ENCODE measurements around the gene TYMP. TPM values are rescaled to one million over a fixed set of nuclear protein-coding genes. Genes with fewer than 3 reads are reported as not detected.

The TYMP gene, protein sequence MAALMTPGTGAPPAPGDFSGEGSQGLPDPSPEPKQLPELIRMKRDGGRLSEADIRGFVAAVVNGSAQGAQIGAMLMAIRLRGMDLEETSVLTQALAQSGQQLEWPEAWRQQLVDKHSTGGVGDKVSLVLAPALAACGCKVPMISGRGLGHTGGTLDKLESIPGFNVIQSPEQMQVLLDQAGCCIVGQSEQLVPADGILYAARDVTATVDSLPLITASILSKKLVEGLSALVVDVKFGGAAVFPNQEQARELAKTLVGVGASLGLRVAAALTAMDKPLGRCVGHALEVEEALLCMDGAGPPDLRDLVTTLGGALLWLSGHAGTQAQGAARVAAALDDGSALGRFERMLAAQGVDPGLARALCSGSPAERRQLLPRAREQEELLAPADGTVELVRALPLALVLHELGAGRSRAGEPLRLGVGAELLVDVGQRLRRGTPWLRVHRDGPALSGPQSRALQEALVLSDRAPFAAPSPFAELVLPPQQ
- 44.5 TPM for total RNA-seq

DNA sequence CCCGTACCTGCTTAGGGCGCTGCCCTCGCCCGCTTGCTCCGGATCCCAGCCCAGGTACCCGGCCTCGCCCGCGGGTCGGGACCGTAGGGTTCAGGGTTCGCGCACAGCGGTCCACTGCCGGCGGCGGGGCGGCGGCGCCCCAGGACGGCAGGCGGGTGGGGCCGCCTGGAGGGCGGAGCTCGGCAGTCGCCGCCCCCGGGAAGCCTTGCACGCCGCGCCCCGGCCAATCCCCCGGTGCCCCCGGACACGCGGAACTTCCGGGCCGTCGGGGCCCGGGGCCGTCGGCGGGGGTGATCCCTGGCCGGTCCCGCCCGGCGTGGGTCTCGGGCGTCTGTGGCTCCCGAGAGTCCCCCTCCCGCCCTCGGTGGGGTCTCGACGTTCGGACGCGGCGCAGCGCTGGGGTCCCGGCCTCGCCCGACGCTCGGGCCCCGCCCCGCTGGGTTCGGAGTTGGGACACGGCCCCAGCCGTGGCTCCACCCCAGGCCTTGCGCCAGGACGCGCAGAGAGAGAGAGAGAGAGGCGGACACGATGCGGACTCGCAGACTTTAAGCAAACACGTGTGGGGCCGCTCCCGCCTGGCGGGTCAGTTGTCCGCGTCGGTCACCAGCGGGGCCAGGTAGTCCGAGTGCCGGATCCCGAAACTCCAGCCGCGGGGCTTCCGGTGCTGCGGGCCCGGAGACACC, at the start of gene TYMP:
TYMP (minus strand) TSS at position 116 of the 683 bp plus-strand sequence. CDS start 303 bp downstream, outside the sequence.
- ATAC-seq (peak; percentile 35), DNase-seq (ENCODE audit: low spot score) (peak; percentile 89)
- intact Hi-C loops (cut with DNase I): no loop called here

DNA sequence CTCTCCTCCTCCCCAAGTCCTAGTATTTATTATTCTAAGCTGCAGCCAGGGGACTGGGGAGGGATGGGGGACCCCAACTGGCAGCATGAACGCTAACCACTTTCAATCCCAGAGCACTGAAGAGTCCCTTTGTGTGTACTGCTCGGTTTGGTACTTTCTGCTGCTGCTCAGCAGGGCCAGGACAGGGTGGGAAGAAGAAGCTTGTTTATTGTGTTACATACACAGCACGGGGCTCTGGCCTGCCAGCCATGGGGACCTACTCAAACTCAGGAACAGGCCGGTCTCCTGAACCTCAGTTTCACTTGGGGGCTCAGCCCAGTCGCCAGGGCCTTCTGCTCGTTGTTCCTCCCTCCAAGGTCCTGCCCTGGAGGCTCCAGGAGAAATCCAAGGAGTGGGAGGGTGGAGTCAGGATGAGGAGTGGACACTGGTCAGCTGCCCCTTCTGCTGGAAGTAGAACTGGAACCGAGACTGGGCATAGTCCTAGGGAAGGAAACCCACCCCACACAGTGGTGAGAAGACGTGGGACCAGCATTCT, 49.0 kb upstream of the TYMP start:
- ATAC-seq: no peak
- intact Hi-C loops (cut with DNase I): no loop called here
- no peak for DNase-seq (ENCODE audit: low spot score)

DNA sequence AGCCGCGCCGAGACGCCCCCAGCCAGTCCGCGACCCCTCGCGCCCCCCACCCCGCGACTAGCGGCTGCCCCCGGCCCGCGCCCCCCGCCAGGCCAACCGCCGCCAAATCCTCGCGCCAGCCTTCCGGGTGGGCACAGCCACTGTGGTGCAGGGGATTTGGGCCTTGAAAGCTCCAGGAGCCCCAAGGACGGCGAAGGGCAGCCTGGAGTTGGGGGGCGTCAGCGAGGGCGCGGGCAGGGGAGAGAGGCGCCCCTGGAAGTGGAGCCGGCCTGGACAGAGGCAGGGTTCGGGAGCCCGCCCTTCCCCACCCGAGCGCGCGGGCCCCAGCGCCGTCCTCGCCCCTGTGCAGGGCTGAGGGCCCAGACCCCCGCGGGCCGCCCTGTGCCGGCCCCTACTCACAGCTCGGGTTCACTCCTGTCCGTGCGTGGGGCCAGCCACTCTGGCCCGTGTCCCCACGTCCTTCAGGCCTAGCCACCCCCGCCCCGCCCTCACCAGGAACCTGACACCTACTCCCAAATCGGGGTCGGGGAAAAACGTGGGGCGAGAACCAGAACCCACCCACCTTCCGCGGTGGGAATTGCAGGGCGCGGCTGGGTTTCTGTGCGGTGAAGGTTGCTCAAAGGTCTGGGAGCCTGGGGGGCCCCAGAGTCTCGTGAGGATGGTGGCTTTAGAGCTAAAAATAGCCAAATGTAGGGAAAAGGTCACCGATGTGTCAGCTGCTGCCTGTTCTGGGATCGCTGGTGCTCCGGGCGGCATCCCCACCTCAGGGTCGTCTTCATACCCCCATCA, 48.4 kb upstream of the TYMP start, which contains the start of gene CPT1B:
CPT1B (minus strand) TSS at position 441 of the 789 bp plus-strand sequence. CDS start 512 bp downstream, outside the sequence.
- intact Hi-C loops (cut with DNase I): no loop called here
- DNase-seq (ENCODE audit: low spot score): no peak
- ATAC-seq: no peak

DNA sequence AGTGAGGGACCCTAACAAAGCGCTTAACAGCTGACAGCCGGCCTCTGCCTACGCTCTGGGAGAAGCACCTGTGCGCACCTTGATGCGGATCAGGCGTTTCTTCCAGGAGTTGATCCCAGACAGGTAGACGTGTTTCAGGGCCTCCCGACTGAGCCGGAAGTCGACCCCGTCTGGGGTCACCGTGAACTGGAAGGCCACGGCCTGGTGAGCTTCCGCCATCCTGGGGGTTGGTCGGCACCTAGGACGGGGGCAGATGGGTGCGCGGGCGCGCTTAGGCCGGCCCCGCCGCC, 47.8 kb upstream of the TYMP start:
- ATAC-seq (no peak), DNase-seq (ENCODE audit: low spot score) (no peak)
- intact Hi-C loops (cut with DNase I): no loop called here

DNA sequence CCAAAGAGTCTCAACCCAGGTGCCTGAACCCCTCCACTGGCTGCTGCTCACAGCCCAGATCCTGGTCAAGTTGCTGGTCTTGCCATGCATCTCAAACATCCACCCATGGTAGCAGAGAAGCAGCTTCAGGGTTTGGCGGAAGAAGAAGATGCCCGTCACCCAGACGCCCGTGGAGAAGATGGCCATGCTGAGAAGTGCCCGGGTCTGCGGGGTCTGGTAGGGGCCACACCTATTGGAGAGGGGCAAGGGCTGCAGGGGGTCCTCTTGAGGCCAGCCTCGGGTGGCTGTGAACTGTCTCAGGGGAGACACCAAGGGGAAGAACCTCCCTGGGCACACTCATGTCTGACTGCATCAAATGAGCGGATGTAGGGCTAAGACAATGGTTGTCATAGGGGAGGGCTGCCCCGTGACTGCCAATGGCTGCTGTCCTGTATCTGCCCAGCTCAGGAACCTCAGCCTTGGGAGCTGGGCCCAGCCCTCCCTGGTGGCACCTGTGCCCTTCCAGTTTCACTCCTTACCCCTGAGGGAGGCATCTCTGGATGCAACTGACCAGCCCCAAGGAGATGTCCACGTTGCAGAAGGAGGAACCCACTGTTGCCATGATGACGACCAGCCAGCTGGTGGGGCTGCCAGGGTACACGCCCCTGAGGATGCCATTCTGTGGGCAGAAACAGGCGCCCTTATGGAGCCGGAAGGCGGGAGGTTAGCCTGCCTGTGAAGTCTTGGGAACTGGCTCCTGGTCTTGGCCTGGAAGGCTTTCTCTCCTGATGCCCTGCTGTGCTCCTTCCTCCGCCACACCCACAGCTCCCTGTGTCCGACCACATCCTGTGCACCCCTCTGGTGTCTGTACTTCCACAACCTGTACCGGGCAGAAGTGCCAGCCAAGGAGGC, 47.2 kb upstream of the TYMP start:
- DNase-seq (ENCODE audit: low spot score): no peak

DNA sequence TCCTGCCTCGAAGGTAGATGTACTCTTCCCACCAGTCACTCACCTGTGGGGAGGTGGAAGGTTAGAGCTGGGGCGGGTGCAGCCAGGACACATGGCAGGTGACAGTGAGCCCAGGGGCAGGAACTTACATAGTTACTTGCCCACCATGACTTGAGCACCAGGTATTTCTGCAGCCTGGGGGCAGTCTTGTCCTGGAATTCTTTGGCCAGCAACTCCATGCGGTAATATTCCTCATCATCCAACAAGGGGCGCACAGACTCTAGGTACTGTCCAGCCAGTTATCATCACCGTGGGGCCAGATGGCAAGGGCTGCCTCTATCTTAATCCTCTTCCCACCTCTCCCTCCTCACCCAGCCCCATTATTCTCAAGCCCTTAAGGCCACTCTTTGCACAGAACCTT, 46.3 kb upstream of the TYMP start:
- intact Hi-C loops (cut with DNase I): no loop called here
- DNase-seq (ENCODE audit: low spot score): no peak
- ATAC-seq: no peak

More for the DNA sequence above, 47.2 kb upstream of the TYMP start:
- no peak for ATAC-seq
- intact Hi-C loops (cut with DNase I): no loop called here

DNA sequence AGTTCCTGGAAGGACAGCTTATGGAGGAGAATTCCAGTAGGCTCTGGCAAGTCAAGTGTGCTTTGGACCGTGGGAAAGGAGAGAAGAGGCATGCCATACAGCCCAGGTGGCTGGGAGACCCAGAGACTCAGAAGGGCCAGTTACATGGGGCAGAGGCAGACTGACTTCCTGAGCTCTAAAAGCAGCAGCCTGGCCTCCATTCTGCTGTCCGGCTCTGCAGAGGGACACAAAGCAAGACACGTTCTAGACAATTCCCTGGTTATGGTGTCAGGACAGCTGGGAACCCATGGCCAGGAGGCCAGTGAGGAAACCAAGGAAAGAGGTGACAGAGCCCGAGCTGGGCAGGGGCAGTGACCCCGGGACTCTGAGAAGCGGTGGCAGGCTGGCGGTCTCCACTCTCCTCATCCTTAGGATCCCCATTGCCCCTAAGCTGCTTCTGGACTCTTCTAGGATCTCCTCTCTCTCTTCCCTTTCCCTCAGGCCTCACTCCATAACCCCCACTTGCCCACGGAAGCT, 45.7 kb upstream of the TYMP start:
- DNase-seq (ENCODE audit: low spot score): no peak
- no peak for ATAC-seq
- intact Hi-C loops (cut with DNase I): no loop called here

DNA sequence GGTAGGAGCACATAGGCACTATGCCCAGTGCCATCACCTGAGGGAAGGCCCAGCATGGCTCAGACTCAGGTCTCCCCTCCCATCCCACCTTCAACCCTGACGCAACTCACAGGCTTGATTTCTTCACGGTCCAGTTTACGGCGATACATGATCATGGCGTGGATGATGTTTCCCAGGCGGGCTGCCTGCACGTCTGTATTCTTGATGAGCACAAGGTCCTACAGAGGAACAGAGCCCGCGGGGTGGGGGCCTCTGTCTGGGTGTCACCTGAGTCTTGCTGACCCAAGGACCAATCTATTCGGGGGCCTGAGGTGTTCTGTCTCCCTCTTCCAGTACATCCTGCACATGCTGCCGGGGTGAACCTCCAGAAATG, 44.6 kb upstream of the TYMP start:
- DNase-seq (ENCODE audit: low spot score): no peak
- intact Hi-C loops (cut with DNase I): no loop called here
- ATAC-seq: no peak

DNA sequence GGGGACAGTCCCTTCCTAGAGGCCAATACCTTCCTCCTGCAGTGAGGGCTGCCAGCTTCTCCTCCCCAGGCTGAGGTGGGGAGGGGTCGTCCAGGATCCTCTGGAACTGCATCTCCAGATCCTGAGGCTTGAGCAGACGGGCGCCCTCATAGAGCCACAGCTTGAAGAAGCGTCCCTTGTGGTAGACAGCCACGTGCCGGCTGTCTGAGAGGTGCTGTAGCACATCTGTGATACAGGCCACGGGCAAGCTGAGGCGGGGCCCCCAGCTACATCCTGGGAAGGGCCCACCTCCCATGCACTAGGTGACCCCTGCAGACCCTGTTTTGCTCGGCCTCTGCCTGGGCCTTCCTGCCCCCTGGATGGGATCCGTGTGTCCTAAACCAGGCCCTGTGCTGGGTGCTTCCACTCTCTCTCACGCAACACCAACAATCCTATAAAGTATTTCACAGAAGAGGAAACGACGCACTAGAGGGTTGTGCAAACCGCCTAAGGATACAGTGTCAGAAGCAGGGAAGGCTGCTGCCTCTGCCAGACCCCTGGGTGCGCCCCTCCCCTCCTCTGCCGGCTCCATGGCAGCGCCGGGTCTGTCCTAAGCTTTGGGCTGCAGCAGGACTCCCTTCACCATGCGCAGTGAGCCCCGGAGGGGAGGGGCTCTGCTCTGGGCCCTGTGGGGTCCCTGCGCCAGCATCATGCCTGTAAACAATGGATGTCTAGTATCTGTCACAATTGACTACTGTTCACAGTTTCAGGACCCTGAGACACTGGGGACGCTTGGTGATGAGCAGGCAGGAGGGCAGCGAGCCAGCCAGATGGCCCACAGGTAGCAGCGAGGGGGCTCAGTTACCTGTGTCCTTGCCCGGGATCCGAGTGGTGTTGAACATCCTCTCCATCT, 43.9 kb upstream of the TYMP start:
- ATAC-seq (no peak), DNase-seq (ENCODE audit: low spot score) (no peak)
- intact Hi-C loops (cut with DNase I): no loop called here

DNA sequence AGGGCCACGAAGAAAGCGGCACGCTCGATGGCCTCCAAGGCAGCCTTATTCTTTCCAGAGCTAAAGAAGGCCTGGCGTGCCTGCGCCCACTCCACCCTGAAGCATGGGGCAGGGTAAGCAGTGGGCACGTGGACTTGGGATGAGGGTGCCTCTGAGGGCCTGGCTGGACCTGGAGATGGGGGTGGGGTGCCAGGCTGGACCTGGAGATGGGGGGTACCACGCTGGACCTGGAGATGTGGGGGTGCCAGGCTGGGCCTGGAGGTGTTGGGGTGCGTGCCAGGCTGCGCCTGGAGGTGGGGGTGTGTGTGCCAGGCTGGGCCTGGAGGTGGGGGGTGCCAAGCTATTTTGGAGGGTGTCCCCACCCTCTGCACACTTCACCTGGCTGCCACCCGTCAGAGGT, 43.2 kb upstream of the TYMP start:
- intact Hi-C loops (cut with DNase I): no loop called here
- ATAC-seq (no peak), DNase-seq (ENCODE audit: low spot score) (no peak)

DNA sequence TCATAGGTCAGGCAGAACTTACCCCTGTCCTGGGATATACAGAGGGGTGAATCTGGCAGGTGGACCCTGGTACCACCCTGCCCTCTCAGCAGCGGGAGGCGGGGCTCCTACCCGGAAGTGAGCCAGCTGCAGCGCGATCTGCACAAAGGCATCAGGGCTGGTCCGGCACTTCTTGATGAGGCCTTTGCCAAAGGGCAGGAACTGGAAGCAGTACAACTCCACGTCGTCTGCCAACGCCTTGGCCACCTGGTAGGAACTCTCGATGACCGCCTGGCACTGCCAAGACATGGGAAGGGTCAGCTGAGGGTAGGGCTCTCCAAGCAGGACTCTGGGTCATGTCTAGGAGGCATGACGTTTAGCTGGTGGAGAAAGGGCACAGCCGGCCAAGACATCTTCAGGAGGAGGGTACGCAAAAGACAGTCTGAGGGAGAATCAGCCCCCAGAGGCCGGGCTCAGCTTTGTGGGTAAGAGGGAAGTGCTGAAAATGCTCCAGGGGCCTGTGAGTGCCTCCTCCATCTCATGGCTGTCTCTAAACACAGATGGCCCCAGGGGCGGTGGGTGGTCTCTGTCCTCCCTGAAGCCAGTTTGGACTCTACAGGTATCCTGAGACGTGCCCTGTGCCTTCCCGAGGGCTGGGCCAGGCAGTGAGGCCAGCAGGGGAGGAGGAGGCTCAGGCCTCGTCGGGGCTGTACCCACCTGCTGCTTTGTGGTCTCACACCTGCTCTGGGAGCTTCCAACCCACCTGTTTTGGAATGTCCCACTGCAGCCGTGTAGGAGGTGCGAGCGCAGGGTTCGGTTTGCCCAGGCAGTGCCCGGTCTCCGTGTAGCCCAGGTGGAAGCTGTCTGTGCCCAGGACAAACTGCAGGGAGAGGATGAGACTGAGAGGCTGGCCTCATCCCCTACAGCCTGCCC, 41.7 kb upstream of the TYMP start:
- intact Hi-C loops (cut with DNase I): no loop called here
- DNase-seq (ENCODE audit: low spot score) (no peak), ATAC-seq (no peak)

DNA sequence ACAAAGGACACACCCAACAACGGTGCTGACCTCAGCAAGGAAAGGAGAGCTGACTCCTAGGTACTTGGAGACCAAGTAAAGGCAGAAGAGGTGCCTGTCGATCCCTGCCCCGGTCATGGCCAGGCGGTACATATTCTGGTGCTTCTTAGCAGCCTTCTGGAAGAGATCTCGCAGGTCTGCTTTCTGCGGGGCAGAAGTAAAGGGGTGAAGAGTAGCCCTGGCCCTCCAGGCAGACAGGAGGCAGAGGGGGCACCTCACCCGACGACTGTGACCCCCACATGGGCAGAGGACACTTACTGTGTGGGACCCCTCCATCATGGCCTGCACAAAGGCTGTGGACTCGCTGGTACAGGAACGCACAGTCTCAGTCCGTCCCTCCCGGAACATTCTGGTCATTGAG, 41.0 kb upstream of the TYMP start:
- intact Hi-C loops (cut with DNase I): no loop called here
- ATAC-seq: no peak
- DNase-seq (ENCODE audit: low spot score): no peak

DNA sequence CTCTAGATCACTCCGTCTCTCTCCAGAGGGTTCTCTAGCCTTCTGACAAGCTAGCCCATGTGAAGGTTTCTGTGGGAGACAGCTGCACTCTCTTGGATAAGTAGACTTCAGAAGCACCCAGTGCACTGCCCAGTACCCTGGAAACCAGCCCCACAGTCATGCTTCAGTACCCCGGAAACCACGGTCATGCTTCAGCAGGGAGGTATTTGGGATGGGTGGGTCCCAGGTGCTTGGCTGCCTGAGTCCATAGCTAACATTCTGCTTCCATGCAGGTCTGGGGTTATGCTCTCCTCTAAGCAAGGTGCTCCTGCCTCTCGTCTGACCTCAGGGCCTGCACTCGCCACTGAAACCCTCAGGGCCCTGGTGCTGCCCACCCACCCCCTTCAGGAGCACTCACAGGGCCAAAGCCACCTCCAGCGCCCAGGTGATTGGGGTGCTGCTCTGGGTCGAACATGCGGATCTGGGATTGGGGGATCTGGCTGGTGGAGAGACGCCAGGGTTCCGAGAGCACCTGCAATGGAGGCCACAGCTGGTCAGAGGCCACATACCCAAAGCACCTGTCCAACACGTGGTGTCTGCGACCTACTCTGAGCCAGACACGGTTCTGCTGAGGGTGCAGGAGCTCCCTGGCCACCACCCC, 40.2 kb upstream of the TYMP start:
- ATAC-seq (no peak), DNase-seq (ENCODE audit: low spot score) (no peak)

DNA sequence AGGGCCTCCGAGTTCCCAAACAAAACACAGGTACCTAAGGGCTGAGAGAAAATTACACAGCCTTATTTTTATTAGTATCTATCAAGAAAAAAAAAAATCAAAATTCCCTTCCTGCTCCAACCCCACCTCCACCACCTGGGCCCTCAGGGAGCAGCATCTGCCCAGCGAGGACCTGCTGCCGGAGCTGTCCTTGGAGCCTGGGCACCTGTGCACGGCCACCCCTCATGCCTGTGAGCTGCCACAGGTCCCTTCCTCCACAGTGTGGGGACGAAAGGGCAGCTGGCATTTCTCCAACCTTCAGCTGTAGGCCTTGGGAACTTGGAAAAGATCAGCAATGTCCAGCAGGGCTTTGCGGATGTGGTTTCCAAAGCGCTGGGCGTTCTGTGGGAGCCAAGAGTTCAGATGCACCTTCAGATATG, 39.2 kb upstream of the TYMP start:
- no peak for ATAC-seq
- no peak for DNase-seq (ENCODE audit: low spot score)
- intact Hi-C loops (cut with DNase I): no loop called here

More for the DNA sequence above, 40.2 kb upstream of the TYMP start:
- intact Hi-C loops (cut with DNase I): no loop called here

DNA sequence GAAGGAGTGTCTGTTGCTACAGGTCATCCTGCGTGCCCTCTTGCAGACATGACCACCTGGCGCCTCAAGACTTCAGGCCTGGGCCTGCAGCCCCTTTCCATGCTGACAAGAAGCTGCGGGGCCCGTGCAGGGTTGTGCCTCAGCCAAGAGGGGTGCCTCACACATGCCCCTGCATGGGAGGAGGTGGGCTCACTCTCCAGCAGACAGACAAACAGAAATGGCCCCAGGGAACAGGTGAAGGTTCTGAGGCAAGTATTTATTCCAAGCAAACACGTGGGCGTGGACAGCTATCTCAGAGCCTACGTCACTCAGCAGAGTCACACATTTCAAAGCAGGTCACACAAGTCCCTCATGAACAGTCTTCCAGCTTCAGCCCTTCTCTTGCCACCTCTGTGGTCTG, 38.8 kb upstream of the TYMP start:
- intact Hi-C loops (cut with DNase I): no loop called here
- DNase-seq (ENCODE audit: low spot score) (no peak), ATAC-seq (no peak)

DNA sequence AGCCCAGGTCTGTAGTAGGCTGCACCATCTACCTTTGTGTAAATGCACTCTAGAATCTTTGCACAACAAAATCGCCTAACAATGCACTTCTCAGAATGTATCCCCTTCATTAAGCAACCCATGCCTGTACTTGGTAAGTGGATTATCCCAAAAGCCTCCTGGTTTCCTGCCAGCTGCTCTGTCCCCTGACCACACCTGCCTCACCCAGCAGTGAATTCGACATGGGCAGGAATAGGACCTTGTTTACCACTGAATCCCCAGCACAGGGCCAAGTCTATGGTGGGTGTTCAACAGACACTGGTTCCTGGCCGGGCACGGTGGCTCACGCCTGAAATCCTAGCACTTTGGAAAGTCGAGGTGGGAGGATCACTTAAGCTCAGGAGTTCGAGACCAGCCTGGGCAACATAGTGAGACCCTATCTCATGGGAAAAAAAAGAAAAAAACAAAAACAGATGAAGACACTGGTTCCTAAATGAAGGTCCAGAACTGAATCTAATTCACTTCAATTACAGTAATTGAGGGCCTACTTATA, 38.0 kb upstream of the TYMP start:
- DNase-seq (ENCODE audit: low spot score) (peak; percentile 49), ATAC-seq (no peak)
- intact Hi-C loops (cut with DNase I): no loop called here
